Smooth muscle cell (in vitro differentiated cells): ENCODE results near the gene ZNF93. TPM values are rescaled to one million over a fixed set of nuclear protein-coding genes. Genes with fewer than 3 reads are reported as not detected.
"Not testable (repeated sequence)": the region's sequence is repeated elsewhere in the genome, so short reads cannot be mapped to it uniquely, and the experiment has no call there.

Source experiments
- DNase-seq: peaks from one replicate; lab custom pipeline; 2025; ENCODE audit not compliant: unreplicated experiment; lab: John Stamatoyannopoulos, UW
- H2AFZ ChIP-seq: fragments of 200-600 bp; sonication (generic); 2 replicates; pipeline ENCODE4 v1.6.0; 2016; ENCODE audit warnings: antibody characterized with exemption, low read depth, mild to moderate bottlenecking
- H3F3A ChIP-seq: fragments of 200-600 bp; sonication (generic); 2 replicates; pipeline ENCODE4 v1.6.0; 2017; ENCODE audit warnings: antibody characterized with exemption, low read depth
- H3K27ac ChIP-seq: fragments of 200-600 bp; sonication (generic); 2 replicates; pipeline ENCODE4 v1.5.1; 2016; ENCODE audit warnings: low read depth, mild to moderate bottlenecking
- H3K27me3 ChIP-seq: fragments of 200-600 bp; sonication (generic); 2 replicates; pipeline ENCODE4 v1.6.1; 2016; ENCODE audit warnings: low read depth, mild to moderate bottlenecking
- H3K36me3 ChIP-seq: fragments of 200-600 bp; sonication (generic); 2 replicates; pipeline ENCODE4 v1.5.1; 2016; ENCODE audit warnings: low read depth
- H3K4me1 ChIP-seq: fragments of 200-600 bp; sonication (generic); 2 replicates; pipeline ENCODE4 v1.5.1; 2016; ENCODE audit warnings: low read depth
- H3K4me2 ChIP-seq: fragments of 200-600 bp; sonication (generic); 2 replicates; pipeline ENCODE4 v1.6.0; 2016; ENCODE audit warnings: mild to moderate bottlenecking
- H3K4me3 ChIP-seq: fragments of 200-600 bp; sonication (generic); 2 replicates; pipeline ENCODE4 v1.5.1; 2016; ENCODE audit warnings: mild to moderate bottlenecking
- H3K79me2 ChIP-seq: fragments of 200-600 bp; sonication (generic); 2 replicates; pipeline ENCODE4 v1.6.0; 2016; ENCODE audit warnings: low read depth, mild to moderate bottlenecking
- H3K9ac ChIP-seq: fragments of 200-600 bp; sonication (generic); 2 replicates; pipeline ENCODE4 v1.6.0; 2016; ENCODE audit warnings: low read depth
- H3K9me3 ChIP-seq: fragments of 200-600 bp; sonication (generic); replicated peaks from 2 replicates; pipeline ENCODE4 v1.5.1; 2016; ENCODE audit warnings: low read depth
- H4K20me1 ChIP-seq: fragments of 200-600 bp; sonication (generic); 2 replicates; pipeline ENCODE4 v1.6.0; 2016; ENCODE audit warnings: low read depth
- CTCF ChIP-seq: fragments of 200-600 bp; sonication (generic); IDR thresholded peaks from 2 replicates; pipeline ENCODE4 v1.5.1; 2017; ENCODE audit warnings: borderline replicate concordance, mild to moderate bottlenecking, antibody characterized with exemption; ENCODE audit not compliant: insufficient read depth, poor library complexity, severe bottlenecking
- WGBS: methylation state at CpG from one replicate; pipeline ENCODE4 v1.1.7; 2016; ENCODE audit warnings: low lambda C conversion rate; 5-methylcytosine and 5-hydroxymethylcytosine counted together
- polyA plus RNA-seq: library from polyadenylated mRNA; unstranded; fragments of >200 nt; fragmentation: Nextera tagmentation; extraction: Ambion mirVana; gene quantifications from 2 replicates; pipeline ENCODE4 v1.2.1, GENCODE V29; 2016
- total RNA-seq: library from RNA; depleted of rRNA; stranded (reverse); fragments of >200 nt; gene quantifications from 2 replicates; pipeline ENCODE4 v1.2.3, GENCODE V29; 2014

ZNF93 gene
- total RNA-seq (36.7 and 41.6 TPM in 2 replicates), polyA plus RNA-seq (18.3 and 23.0 TPM in 2 replicates)

- TF ChIP-seq CTCF, result no peak
Observed at GRCh38 chr19:19900729-19901444, at the start of gene ZNF93. Gene ZNF93 (plus strand): TSS chr19:19900946. CDS start chr19:19901089, 143 bp downstream.

GRCh38 chr19:19851740-19852139 lies 49.0 kb upstream of the ZNF93 start:
- H4K20me1 ChIP-seq, H3K9me3 ChIP-seq: not testable (repeated sequence)

More at GRCh38 chr19:19900729-19901444, at the start of gene ZNF93:
- DNase-seq, result peak; percentile 56
- H3K9me3 ChIP-seq, result peaks cover 3% of the 10 kb centered on the region
- H3K9ac ChIP-seq, result peak within 1 kb of the TSS; percentile 78
- H3K4me3 ChIP-seq, result peak within 1 kb of the TSS; percentile 80
- WGBS, result 1% methylated on average over 35 of the region's 35 CpGs
- H3K79me2 ChIP-seq, result peaks cover 42% of the 10 kb centered on the region
- no peaks in the 10 kb centered on the region for H3K27me3 ChIP-seq
- peak within 1 kb of the TSS; percentile 64 for H2AFZ ChIP-seq
- peak within 1 kb of the TSS; percentile 82 for H3K27ac ChIP-seq
- H3F3A ChIP-seq, result peaks cover 25% of the 10 kb centered on the region
- peaks cover 6% of the 10 kb centered on the region for H3K4me1 ChIP-seq
- peaks cover 21% of the 10 kb centered on the region for H4K20me1 ChIP-seq
- peak within 1 kb of the TSS; percentile 91 for H3K4me2 ChIP-seq
- H3K36me3 ChIP-seq, result no peaks in the 10 kb centered on the region

GRCh38 chr19:19858751-19859150 lies 42.0 kb upstream of the ZNF93 start:
- no peaks in the 10 kb centered on the region for H3K36me3 ChIP-seq
- no peak for TF ChIP-seq CTCF
- no peaks in the 10 kb centered on the region for H3K79me2 ChIP-seq
- H3K4me1 ChIP-seq, result no peaks in the 10 kb centered on the region
- H3K4me3 ChIP-seq, result no peak overlapping the region
- no peak for DNase-seq
- H3K27me3 ChIP-seq, result no peaks in the 10 kb centered on the region
- H2AFZ ChIP-seq, result no peak overlapping the region
- 90% methylated on average over 2 of the region's 2 CpGs for WGBS
- H3K27ac ChIP-seq, result no peak overlapping the region
- H3K4me2 ChIP-seq, result no peak overlapping the region
- no peaks in the 10 kb centered on the region for H3K9me3 ChIP-seq
- H4K20me1 ChIP-seq, result no peaks in the 10 kb centered on the region
- H3F3A ChIP-seq, result no peaks in the 10 kb centered on the region
- H3K9ac ChIP-seq, result no peak overlapping the region

More at GRCh38 chr19:19851740-19852139, 49.0 kb upstream of the ZNF93 start:
- H2AFZ ChIP-seq, DNase-seq, H3K4me1 ChIP-seq, H3K4me3 ChIP-seq, H3K27ac ChIP-seq, H3K79me2 ChIP-seq, H3F3A ChIP-seq, H3K4me2 ChIP-seq, H3K36me3 ChIP-seq, H3K27me3 ChIP-seq, H3K9ac ChIP-seq: not testable (repeated sequence)
- 88% methylated on average over 2 of the region's 2 CpGs for WGBS

- no peak for DNase-seq
- H3K4me2 ChIP-seq, result peak overlapping the region; percentile 72
- no peaks in the 10 kb centered on the region for H3K4me1 ChIP-seq
- H3K9ac ChIP-seq, result no peak overlapping the region
- no peaks in the 10 kb centered on the region for H3K36me3 ChIP-seq
- no peak for TF ChIP-seq CTCF
- H2AFZ ChIP-seq, result peak overlapping the region; percentile 21
- H3F3A ChIP-seq, result no peaks in the 10 kb centered on the region
- WGBS, result 52% methylated on average over 23 of the region's 29 CpGs
- H3K79me2 ChIP-seq, result no peaks in the 10 kb centered on the region
- H3K4me3 ChIP-seq, result peak overlapping the region; percentile 26
- no peaks in the 10 kb centered on the region for H3K9me3 ChIP-seq
- no peaks in the 10 kb centered on the region for H3K27me3 ChIP-seq
- H4K20me1 ChIP-seq, result no peaks in the 10 kb centered on the region
- H3K27ac ChIP-seq, result no peak overlapping the region
Observed at GRCh38 chr19:19860756-19861390, 39.9 kb upstream of the ZNF93 start.
